Spleen (tissue), 7 donors: ENCODE data around the gene PTPRN2.

Experiments
- POLR2A ChIP-seq, 3 donors: fragments of 450-650 bp; IDR thresholded peaks; one replicate each; pipeline ENCODE4 v1.5.1; 2017; ENCODE audit warnings: antibody characterized with exemption in 3 of 3, mild to moderate bottlenecking in 1 of 3
- TF ChIP-seq, protein P1 (sequence below), 11 experiments: fragments of 200-600 bp in 7 of 11; fragments of 450-650 bp in 4 of 11; sonication (generic) in 4 of 11; IDR thresholded peaks in 8 of 11; conservative IDR thresholded peaks in 3 of 11; 1 replicate in 7 of 11; 2 replicates in 4 of 11; pipeline versions ENCODE4 v1.4.0 to v1.8.0; 2016 to 2021; ENCODE audit warnings: antibody characterized with exemption in 11 of 11, inconsistent platforms in 4 of 11, mild to moderate bottlenecking in 1 of 11
- donor health status: DM: no; HTN: no; CAD: no; lungs with moderate emphysema.
- donor health status: DM: no; HTN: no; CAD: no.
- donor health status: DM: no; HTN: no; CAD: no.

DNA sequence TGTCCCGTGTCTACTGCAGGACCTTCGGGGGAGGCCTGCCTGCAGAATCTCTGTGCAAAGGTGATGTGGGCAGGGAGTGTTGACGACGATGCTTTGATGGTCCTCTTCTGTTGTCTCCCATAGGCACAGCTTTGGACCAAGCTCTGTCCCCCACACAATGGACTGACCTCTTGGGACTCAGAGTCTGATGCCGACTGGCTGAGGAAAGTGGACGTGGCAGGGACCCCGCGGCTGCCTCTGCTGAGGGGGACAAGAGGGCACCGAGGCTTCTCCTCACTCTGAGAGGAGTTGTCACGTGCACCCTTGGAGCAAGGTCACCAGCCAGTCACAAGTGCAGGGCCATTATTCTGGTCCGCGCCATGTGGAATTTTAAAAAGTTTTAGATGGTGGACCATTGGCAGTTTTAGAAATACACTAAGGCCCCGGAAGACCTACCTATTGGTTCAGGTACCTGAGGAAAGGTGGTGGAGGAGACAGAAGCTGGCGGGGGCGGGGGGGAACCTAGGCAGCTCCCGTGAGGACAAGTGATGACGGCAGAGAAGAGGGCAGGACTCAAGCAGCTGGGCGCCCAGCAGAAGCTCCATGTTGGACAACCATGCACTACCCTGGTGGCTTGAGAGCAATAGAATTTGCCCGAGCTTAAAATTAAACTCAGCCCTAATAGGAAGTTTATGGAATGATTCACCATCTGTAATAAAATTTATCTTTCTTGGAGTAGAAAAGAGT lies 331.4 kb downstream of the PTPRN2 start:
- TF ChIP-seq, protein P1, sequence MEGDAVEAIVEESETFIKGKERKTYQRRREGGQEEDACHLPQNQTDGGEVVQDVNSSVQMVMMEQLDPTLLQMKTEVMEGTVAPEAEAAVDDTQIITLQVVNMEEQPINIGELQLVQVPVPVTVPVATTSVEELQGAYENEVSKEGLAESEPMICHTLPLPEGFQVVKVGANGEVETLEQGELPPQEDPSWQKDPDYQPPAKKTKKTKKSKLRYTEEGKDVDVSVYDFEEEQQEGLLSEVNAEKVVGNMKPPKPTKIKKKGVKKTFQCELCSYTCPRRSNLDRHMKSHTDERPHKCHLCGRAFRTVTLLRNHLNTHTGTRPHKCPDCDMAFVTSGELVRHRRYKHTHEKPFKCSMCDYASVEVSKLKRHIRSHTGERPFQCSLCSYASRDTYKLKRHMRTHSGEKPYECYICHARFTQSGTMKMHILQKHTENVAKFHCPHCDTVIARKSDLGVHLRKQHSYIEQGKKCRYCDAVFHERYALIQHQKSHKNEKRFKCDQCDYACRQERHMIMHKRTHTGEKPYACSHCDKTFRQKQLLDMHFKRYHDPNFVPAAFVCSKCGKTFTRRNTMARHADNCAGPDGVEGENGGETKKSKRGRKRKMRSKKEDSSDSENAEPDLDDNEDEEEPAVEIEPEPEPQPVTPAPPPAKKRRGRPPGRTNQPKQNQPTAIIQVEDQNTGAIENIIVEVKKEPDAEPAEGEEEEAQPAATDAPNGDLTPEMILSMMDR (IDR thresholded peaks at IDR 0.05 in 8 of 11, conservative IDR thresholded peaks at IDR 0.05 in 3 of 11), result no peak
- TF ChIP-seq POLR2A (IDR thresholded peaks at IDR 0.05), result no peak
